Smooth muscle cell of the coronary artery (primary cell): Measurements from ENCODE around the gene TFF2. TPM values are rescaled to one million over a fixed set of nuclear protein-coding genes. Genes with fewer than 3 reads are reported as not detected.

Experiments
- total RNA-seq: library from RNA; depleted of rRNA; stranded (reverse); fragments of >200 nt; gene quantifications from 2 replicates; pipeline ENCODE4 v1.2.3, GENCODE V29; 2014; ENCODE audit warnings: low replicate concordance

Gene TFF2, protein sequence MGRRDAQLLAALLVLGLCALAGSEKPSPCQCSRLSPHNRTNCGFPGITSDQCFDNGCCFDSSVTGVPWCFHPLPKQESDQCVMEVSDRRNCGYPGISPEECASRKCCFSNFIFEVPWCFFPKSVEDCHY
- total RNA-seq, result not detected in 2 replicates

DNA sequence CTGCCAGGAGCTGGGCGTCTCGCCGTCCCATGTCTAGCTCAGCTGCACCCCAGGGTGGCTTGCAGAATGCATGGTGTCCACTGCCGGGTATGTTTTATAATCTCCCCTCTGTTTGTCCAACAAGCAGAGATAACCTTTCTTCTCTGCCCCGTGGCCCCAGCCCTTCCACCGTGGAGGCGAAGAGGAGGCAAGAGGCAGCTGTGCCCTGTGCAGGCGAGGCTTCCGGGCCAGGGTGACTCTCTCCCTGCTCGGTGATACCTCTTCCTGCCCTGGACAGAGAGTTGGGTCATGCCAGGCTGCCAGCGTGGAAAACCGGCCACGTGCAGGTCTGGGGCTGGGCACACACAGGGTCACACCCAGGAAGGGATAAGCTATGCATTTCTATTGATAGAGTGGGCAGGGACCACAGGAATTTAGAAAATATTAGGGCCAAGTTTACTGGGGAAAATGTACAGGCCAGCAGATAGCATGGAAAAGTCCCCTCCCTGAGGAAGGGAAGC lies at the start of gene TFF2:
Gene TFF2, minus strand, starts transcription at position 68 of the 500 bp plus-strand sequence. Its CDS starts 37 bp downstream, at position 31.

GRCh38 chr21:42395905-42396651 lies 45.3 kb upstream of the TFF2 start, which contains the start of gene TMPRSS3:
TSS of gene TMPRSS3 (minus strand) at chr21:42396052. CDS start at chr21:42395417, 635 bp downstream.

GRCh38 chr21:42366292-42367010 lies 15.7 kb upstream of the TFF2 start, which contains the start of gene TFF1:
TSS of gene TFF1 (minus strand) at chr21:42366535. CDS start at chr21:42366495, 40 bp downstream.

GRCh38 chr21:42315296-42315891 lies 35.4 kb downstream of the TFF2 start, which contains the start of gene TFF3:
TSS of gene TFF3 (minus strand) at chr21:42315409. CDS start at chr21:42315374, 35 bp downstream.

Other genes with a start within 250 kb of the TFF2 start
- 0.59 and 15.9 TPM in 2 replicates for gene ABCG1, start 131.9 kb downstream of the TFF2 start, total RNA-seq
- gene TFF3, start 35.6 kb downstream of the TFF2 start, total RNA-seq, result 0.47 TPM in 1 of 2 replicates, not detected in the other
- 0.15 TPM in 1 of 2 replicates, not detected in the other for gene TFF1, start 15.5 kb upstream of the TFF2 start, total RNA-seq
- gene TMPRSS3, start 45.1 kb upstream of the TFF2 start, total RNA-seq, result not detected in 2 replicates
- not detected in 2 replicates for gene UBASH3A, start 52.9 kb upstream of the TFF2 start, total RNA-seq
- gene RSPH1, start 145.2 kb upstream of the TFF2 start, total RNA-seq, result 0.12 TPM in 1 of 2 replicates, not detected in the other
- 1.9 and 6.1 TPM in 2 replicates for gene SLC37A1, start 162.9 kb upstream of the TFF2 start, total RNA-seq